BLaER1 treated with 17β-estradiol and CSF1 and Interleukin-3, amounts not matched to agents 10 nM and 100 nM (cell line): ENCODE data around the gene ZNF486.
"Not testable (repeated sequence)": the region's sequence is repeated elsewhere in the genome, so short reads cannot be mapped to it uniquely, and the experiment has no call there.

ENCODE experiments used
- H3K27ac ChIP-seq, 11 experiments: shearing (Covaris generic); formaldehyde crosslinking; 2 replicates each; pipeline ENCODE4 v1.8.1; 2022
- H3K27me3 ChIP-seq, 11 experiments: shearing (Covaris generic); formaldehyde crosslinking; 2 replicates each; pipeline ENCODE4 v1.8.1; 2022
- H3K36me3 ChIP-seq, 11 experiments: shearing (Covaris generic); formaldehyde crosslinking; 2 replicates each; pipeline ENCODE4 v1.8.1; 2022
- H3K4me1 ChIP-seq, 10 experiments: shearing (Covaris generic); formaldehyde crosslinking; 2 replicates each; pipeline ENCODE4 v1.8.1; 2022
- H3K4me2 ChIP-seq, 11 experiments: shearing (Covaris generic); formaldehyde crosslinking; 2 replicates each; pipeline ENCODE4 v1.8.1; 2022
- H3K4me3 ChIP-seq, 10 experiments: shearing (Covaris generic); formaldehyde crosslinking; 2 replicates each; pipeline ENCODE4 v1.8.1; 2022
- H3K9ac ChIP-seq, 11 experiments: shearing (Covaris generic); formaldehyde crosslinking; 2 replicates each; pipeline ENCODE4 v1.8.1; 2022
- H3K9me3 ChIP-seq, 11 experiments: shearing (Covaris generic); formaldehyde crosslinking; replicated peaks in 1 of 11; 2 replicates each; pipeline ENCODE4 v1.8.1; 2022
- H4K20me1 ChIP-seq, 11 experiments: shearing (Covaris generic); formaldehyde crosslinking; 2 replicates each; pipeline ENCODE4 v1.8.1; 2022
- Cebpa-rat ChIP-seq, 11 experiments: shearing (Covaris generic); IDR thresholded peaks; 2 replicates each; pipeline ENCODE4 v1.8.1; 2022

ZNF486 gene

DNA sequence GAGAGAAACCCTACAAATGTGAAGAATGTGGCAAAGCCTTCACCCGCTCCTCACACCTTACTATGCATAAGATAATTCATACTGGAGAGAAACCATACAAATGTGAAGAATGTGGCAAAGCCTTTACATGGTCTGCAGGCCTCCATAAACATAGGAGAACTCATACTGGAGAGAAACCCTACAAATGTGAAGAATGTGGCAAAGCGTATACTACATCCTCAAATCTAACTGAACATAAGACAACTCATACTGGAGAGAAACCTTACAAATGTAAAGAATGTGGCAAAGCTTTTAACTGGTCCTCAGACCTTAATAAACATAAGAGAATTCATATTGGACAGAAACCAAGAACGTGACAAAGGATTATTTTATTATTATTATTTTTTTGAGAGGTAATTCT, 30.7 kb downstream of the ZNF486 start:
- Histone ChIP-seq H4K20me1 (no peaks in the 10 kb centered on the region), H3K4me3 (peak overlapping the region in 9 of 10 experiments; percentile 26 to 54 (median 41); a peak in 12 of 20 replicates), H3K9ac (no peak overlapping the region), H3K9me3 (peaks cover 94 to 100% (median 97%) of the 10 kb centered on the region in 11 experiments), H3K27ac (no peak overlapping the region), H3K27me3 (no peaks in the 10 kb centered on the region), H3K4me1 (no peaks in the 10 kb centered on the region), H3K36me3 (peaks cover 81 to 100% (median 92%) of the 10 kb centered on the region in 11 experiments), H3K4me2 (no peak overlapping the region)
- TF ChIP-seq Cebpa-rat (IDR thresholded peaks at IDR 0.05), result no peak

DNA sequence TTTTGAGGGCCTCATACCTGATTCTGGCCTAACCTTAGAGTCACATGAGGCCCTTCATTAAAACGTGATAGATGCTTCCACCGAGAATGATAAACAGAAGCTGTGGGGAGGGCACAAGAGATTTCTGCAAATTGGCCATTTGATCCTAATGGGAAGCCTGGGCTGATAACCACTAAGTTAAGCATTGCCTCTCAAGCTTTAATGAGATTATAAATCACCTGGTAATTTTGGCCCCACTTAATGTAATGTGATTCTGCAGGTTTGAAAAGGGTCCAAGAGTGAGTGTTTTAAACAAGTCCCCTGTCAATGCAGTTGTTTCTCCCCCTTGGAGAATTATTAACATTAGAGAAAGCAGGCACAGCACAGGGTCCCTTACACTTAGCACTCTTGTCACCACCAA, 42.0 kb downstream of the ZNF486 start:
- TF ChIP-seq Cebpa-rat (IDR thresholded peaks at IDR 0.05), result no peak
- peaks cover 22 to 95% (median 86%) of the 10 kb centered on the region in 11 experiments for H3K36me3 ChIP-seq

DNA sequence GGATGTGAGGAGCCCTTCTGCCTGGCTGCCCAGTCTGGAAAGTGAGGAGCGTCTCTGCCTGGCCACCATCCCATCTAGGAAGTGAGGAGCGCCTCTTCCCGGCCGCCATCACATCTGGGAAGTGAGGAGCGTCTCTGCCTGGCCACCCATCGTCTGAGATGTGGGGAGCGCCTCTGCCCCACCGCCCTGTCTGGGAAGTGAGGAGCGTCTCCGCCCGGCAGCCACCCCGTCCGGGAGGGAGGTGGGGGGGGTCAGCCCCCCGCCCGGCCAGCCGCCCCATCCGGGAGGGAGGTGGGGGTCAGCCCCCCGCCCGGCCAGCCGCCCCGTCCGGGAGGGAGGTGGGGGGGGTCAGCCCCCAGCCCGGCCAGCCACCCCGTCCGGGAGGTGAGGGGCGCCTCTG, 47.4 kb downstream of the ZNF486 start:
- peaks cover 29 to 85% (median 81%) of the 10 kb centered on the region in 11 experiments for H3K36me3 ChIP-seq
- not testable (repeated sequence) for H3K9ac ChIP-seq, H3K27ac ChIP-seq, H3K4me3 ChIP-seq, H4K20me1 ChIP-seq, H3K4me2 ChIP-seq, H3K4me1 ChIP-seq, H3K27me3 ChIP-seq
- H3K9me3 ChIP-seq, result peaks cover 57 to 78% (median 66%) of the 10 kb centered on the region in 11 experiments

More for the DNA sequence above, 42.0 kb downstream of the ZNF486 start:
- no peak overlapping the region for H3K4me2 ChIP-seq
- H3K4me3 ChIP-seq, result no peak overlapping the region
- peaks cover 35 to 85% (median 55%) of the 10 kb centered on the region in 11 experiments for H3K9me3 ChIP-seq
- no peaks in the 10 kb centered on the region for H3K27me3 ChIP-seq
- no peaks in the 10 kb centered on the region for H4K20me1 ChIP-seq
- H3K27ac ChIP-seq, result no peak overlapping the region
- no peak overlapping the region for H3K9ac ChIP-seq
- no peaks in the 10 kb centered on the region for H3K4me1 ChIP-seq

DNA sequence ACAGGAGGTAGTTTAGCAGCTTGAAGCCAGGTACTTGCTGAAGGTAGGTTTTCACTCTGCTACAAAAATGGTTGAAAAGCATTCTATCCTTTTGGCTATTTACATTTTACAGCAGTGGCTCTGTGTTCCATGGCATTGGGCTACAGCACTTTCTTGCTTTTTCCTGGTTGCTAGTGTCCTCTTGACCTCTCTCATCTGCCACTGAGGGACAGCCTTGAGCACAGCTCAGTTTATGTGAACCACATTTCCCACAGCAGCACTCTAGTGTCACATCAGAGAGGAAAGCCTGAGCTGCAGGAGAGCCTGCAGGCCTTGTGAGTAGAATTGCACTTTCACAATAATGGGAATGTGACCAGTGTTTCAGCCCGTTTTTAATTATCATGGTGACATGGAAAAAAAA, 54.6 kb downstream of the ZNF486 start:
- not testable (repeated sequence) for H4K20me1 ChIP-seq, H3K4me3 ChIP-seq, H3K4me1 ChIP-seq, H3K27ac ChIP-seq, H3K9ac ChIP-seq, H3K27me3 ChIP-seq, H3K4me2 ChIP-seq
- H3K36me3 ChIP-seq, result peaks cover 17 to 97% (median 90%) of the 10 kb centered on the region in 11 experiments
- peaks cover 66 to 90% (median 75%) of the 10 kb centered on the region in 11 experiments for H3K9me3 ChIP-seq

DNA sequence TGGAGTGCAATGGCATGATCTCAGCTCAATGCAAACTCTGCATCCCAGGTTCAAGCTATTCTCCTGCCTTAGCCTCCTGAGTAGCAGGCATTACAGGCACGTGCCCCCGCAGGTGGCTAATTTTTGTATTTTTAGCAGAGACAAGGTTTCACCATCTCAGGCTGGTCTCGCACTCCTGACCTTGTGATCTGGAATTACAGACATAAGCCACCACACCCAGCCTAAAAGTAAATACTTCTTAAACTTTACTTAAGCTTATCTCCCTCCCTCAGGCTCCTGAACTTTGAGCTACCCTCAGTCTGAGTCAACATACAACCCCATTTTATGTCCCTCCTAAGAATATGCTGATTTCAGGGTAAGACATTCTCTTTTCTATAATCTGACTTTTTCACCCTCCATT, 66.1 kb downstream of the ZNF486 start:
- Histone ChIP-seq H3K27ac (no peak overlapping the region), H4K20me1 (no peaks in the 10 kb centered on the region), H3K9ac (no peak overlapping the region), H3K4me1 (peaks cover 0 to 7% (median 2%) of the 10 kb centered on the region in 10 experiments; a peak in 4 of 20 replicates), H3K4me3 (peak overlapping the region in 2 of 10 experiments; percentile 14 to 23; a peak in 2 of 20 replicates), H3K36me3 (peaks cover 57 to 90% (median 86%) of the 10 kb centered on the region in 11 experiments), H3K9me3 (peaks cover 84 to 98% (median 93%) of the 10 kb centered on the region in 11 experiments), H3K27me3 (no peaks in the 10 kb centered on the region), H3K4me2 (no peak overlapping the region)
- TF ChIP-seq Cebpa-rat (IDR thresholded peaks at IDR 0.05), result no peak

DNA sequence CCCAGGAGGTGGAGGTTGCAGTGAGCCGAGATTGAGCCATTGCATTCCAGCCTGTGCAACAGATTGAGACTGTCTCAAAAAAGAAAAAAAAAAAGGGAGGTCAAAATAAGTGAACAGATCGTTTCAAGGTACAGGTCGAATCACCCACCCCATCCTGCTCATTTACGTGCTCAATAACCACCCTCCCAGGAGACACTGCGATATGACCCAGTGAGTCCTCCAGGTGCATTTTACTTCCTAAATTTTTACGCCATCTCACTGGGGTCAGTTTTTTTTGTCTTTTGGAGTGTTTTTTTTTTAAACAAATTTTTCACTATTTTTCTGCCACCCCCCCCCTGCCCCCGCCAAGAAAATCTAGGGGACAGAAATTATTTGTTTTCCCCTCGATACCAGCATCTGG, 68.1 kb downstream of the ZNF486 start:
- peaks cover 0 to 11% (median 5%) of the 10 kb centered on the region in 10 experiments; a peak in 7 of 20 replicates for H3K4me1 ChIP-seq
- H3K9ac ChIP-seq, result no peak overlapping the region
- peaks cover 51 to 73% (median 70%) of the 10 kb centered on the region in 11 experiments for H3K36me3 ChIP-seq
- no peak for TF ChIP-seq Cebpa-rat (IDR thresholded peaks at IDR 0.05)
- no peaks in the 10 kb centered on the region for H3K27me3 ChIP-seq
- peaks cover 78 to 94% (median 88%) of the 10 kb centered on the region in 11 experiments for H3K9me3 ChIP-seq
- no peak overlapping the region for H3K27ac ChIP-seq
- H4K20me1 ChIP-seq, result no peaks in the 10 kb centered on the region
- peak overlapping the region in 8 of 10 experiments; percentile 2 to 84 (median 34); a peak in 8 of 20 replicates for H3K4me3 ChIP-seq
- no peak overlapping the region for H3K4me2 ChIP-seq

DNA sequence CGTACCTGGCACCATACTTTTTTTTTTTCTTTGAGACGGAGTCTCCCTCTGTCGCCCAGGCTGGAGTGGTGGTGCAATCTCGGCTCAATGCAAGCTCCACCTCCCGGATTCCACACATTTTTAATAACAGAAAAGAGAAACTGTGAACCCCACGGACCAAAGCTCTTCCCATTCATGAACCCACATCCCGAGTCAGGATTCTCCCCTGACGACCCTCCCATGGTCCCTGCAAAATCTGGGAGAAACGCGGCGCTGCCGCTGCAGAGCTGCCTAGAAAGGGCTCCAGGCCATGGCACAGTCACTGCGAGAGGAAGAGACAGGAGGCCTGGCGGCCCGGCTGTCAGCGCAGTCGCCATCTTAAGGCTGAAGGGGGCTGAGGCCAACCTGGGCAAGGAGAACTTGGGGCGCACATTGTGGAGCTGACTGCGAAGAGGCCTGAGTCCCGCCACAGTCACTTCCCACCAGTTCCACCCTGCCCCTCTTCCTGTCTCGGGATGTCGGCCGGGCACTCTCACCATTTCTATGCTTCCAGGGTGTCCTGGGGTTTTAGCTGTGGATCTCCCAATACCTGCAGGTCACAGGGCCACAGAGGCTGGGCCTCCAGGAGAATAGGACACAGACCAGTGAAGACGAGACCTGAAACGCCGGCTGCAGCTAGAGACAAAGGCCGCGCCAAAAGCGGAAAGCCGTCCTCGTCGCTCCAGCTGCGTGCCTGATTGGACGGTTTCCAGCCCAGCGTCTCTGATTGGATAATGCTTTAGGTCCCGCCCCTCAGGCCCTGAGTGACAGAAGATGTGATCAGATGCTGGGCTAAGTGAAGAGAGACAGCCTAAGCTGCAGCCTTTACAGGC, 71.0 kb downstream of the ZNF486 start:
- H3K27me3 ChIP-seq, result no peaks in the 10 kb centered on the region
- H3K36me3 ChIP-seq, result peaks cover 24 to 45% (median 41%) of the 10 kb centered on the region in 11 experiments
- TF ChIP-seq Cebpa-rat (IDR thresholded peaks at IDR 0.05), result no peak
- peaks cover 60 to 87% (median 80%) of the 10 kb centered on the region in 11 experiments for H3K9me3 ChIP-seq
- H3K27ac ChIP-seq, result peak overlapping the region in 10 of 11 experiments; percentile 64 to 96 (median 90); a peak in 21 of 22 replicates
- no peaks in the 10 kb centered on the region for H4K20me1 ChIP-seq
- H3K4me1 ChIP-seq, result peaks cover 0 to 11% (median 5%) of the 10 kb centered on the region in 10 experiments; a peak in 7 of 20 replicates
- H3K4me2 ChIP-seq, result peak overlapping the region; percentile 60 to 91 (median 81)
- H3K9ac ChIP-seq, result peak overlapping the region; percentile 74 to 94 (median 90)
- peak overlapping the region; percentile 73 to 86 (median 78) for H3K4me3 ChIP-seq

DNA sequence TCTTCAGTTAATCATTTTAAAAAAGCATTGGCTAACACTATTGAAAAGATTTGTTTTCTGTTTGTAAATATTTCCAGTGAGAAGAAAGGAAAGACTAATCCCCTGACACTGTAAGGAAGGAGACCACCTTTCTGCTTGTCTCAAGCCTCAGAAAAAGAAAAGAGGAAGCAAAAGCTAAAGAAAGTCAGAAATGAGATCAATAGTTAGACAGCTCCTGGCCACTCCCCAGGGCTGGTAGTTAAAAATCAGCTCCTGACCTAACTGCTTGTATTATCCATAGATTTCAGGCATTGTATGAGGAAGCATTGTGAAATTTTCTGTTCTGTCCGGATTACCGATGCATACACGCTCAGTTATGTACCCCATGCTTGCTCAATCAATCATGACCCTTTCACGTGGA, 76.6 kb downstream of the ZNF486 start:
- H3K9ac ChIP-seq, result no peak overlapping the region
- H3K4me2 ChIP-seq, result no peak overlapping the region
- H3K27me3 ChIP-seq, result no peaks in the 10 kb centered on the region
- no peak overlapping the region for H3K4me3 ChIP-seq
- no peaks in the 10 kb centered on the region for H3K36me3 ChIP-seq
- TF ChIP-seq Cebpa-rat (IDR thresholded peaks at IDR 0.05), result no peak
- H3K4me1 ChIP-seq, result peaks cover 0 to 14% (median 0%) of the 10 kb centered on the region in 10 experiments; a peak in 4 of 20 replicates
- no peaks in the 10 kb centered on the region for H4K20me1 ChIP-seq
- no peak overlapping the region for H3K27ac ChIP-seq
- H3K9me3 ChIP-seq, result peaks cover 21 to 53% (median 33%) of the 10 kb centered on the region in 11 experiments

DNA sequence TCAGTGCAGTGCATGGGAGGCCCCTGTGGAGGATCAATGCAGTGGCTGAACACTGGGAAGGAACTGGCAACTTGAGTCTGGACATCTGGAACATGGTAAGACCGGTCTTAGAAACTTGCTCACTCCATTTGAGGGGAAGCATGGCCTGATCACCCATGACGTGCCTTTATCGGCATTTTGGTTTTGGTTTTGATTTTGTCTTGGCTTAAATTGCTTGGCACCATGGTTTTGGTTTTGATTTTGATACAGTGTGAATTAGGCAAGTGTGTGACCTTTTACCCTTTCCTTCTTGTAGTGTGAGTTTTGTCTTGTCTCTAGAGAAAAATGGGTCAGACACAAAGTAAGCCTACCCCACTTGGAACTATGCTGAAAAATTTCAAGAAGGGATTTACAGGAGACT, 77.3 kb downstream of the ZNF486 start:
- H3K9ac ChIP-seq, result no peak overlapping the region
- TF ChIP-seq Cebpa-rat (IDR thresholded peaks at IDR 0.05), result no peak

More for the DNA sequence above, 77.3 kb downstream of the ZNF486 start:
- no peaks in the 10 kb centered on the region for H3K36me3 ChIP-seq
- H3K27me3 ChIP-seq, result no peaks in the 10 kb centered on the region
- peak overlapping the region in 1 of 11 experiments; percentile 35; a peak in 1 of 22 replicates for H3K27ac ChIP-seq
- H3K9me3 ChIP-seq, result peaks cover 17 to 45% (median 27%) of the 10 kb centered on the region in 11 experiments
- H4K20me1 ChIP-seq, result no peaks in the 10 kb centered on the region
- 0 out of 20 replicates have a peak, but pooled peaks cover 0 to 9% (median 0%) of the 10 kb centered on the region in 10 experiments for H3K4me1 ChIP-seq
- H3K4me3 ChIP-seq, result no peak overlapping the region
- H3K4me2 ChIP-seq, result peak overlapping the region in 1 of 11 experiments; percentile 10; a peak in 1 of 22 replicates
